Activated naive CD4-positive, alpha-beta T cell treated with anti-CD3 and anti-CD28 coated beads, Interleukin-2, amount 50 U/mL, for 16 hours (primary cell): ENCODE measurements around the gene EPG5.
"Not testable (repeated sequence)": the region's sequence is repeated elsewhere in the genome, so short reads cannot be mapped to it uniquely, and the experiment has no call there.

Experiments used
- DNase-seq: peaks from one replicate; pipeline ENCODE4 v3.0.0-alpha.2; 2020

The EPG5 gene

DNA sequence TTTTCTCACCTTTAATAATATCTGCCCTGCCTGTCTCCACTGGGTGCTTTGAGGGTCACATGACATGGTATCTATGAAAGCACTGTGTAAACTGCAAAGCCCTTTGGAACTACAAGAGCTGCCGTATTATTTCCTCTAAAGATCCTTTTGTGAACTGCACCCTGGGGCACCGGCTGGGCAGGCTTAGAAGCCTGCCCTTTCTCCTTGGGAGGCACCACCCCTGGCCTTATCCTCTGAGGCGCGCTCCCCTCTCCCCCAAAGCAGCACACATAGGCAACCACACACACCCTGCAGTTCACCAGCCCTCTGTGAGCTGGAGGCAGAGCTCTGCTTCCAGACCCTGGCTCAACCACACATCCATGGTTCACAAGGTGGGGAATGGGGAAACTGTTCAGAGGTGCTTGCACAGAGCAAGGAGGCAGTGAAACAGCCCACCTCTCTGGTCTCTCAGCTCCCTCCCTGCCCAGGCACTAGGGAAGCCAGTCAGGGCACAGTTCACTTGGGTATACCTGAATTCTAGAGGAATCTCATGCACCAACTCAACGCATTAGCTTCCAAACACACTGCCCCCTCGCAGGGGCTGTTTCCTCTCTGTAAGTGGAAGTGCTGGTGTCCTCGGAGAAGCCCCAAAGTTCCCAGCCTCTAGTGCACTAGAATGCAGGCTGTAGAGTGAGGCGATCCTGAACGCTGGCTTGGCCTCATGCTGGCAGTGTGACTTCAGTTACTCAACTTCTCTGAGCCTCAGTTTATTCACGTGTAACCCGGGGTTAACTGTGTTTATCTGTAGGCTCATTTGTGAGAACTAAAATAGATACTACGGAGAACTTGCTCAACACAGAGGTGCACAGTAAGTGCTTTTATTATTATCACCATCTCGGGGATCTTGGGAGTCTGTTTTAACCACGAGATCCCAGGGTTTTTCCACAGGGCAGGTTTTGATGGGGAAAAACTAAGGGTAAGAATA is 130.6 kb downstream of the EPG5 start:
- DNase-seq, result no peak

DNA sequence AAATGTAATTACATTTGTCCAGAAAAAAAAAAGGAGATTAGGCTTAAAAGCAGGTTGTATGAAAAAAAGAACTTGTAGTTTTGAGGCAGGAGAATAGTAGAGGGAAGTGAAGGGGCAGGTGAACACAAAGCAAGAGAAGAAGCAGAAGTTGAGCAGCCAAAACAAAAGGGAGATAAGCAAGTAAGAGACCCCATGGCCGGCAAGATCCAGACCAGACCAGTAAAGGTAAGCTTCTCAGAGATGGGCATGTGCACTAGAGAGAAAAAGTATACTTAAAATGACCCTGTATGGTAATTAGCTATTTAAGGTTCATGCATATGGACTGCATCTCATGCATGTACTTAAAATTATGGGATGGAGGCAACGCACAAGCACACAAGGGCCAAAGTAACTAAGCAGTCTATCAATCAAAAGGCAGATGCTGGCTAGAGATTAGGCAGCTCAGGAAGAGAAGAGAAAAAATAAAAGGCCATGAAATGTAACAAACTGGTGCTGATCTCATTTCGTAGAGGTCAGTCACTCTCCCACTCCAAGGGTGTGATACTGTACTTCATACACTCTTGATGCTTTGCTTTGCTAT is 132.0 kb downstream of the EPG5 start:
- no peak for DNase-seq

DNA sequence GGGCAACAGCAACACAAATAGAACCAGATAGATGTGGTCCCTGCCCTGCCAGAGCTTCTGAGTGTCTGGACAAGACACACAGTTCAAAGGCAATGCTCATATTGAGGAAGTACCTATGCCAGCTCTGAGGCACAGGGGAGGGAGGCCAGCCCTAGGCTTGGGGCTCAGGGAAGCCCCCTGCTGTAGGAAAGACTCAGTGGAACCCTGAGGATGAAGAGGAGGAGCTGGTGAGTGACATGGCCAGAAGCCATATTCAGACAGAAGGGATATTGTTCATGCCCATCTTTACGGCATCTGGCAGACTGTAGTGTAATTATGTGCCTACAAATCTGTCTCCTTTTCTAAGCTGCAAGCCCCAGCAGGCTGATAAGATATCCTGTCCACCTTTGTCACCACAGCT is 132.8 kb downstream of the EPG5 start:
- no peak for DNase-seq

DNA sequence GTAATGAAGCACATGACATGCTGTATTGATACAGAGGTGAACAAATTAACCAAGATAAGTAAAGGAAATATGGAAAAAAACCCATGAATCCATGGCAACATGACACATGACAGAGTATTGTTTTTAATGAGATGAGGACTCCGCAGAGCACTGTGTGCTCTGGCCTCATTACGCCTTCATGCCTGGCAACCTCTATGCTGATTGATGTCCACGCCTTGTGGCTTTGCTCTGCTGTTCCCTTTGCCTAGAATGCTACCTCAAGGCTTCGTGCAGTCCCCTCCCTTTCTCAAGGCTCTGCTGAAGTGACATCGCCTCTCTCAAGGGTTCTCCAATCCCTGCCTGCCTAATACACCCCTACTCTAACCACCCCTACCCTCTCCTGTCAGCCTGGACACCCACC is 133.3 kb downstream of the EPG5 start:
- no peak for DNase-seq

GRCh38 chr18:45830917-45831316 is 136.2 kb downstream of the EPG5 start:
- DNase-seq, result no peak

GRCh38 chr18:45829855-45830254 is 137.3 kb downstream of the EPG5 start:
- no peak for DNase-seq

DNA sequence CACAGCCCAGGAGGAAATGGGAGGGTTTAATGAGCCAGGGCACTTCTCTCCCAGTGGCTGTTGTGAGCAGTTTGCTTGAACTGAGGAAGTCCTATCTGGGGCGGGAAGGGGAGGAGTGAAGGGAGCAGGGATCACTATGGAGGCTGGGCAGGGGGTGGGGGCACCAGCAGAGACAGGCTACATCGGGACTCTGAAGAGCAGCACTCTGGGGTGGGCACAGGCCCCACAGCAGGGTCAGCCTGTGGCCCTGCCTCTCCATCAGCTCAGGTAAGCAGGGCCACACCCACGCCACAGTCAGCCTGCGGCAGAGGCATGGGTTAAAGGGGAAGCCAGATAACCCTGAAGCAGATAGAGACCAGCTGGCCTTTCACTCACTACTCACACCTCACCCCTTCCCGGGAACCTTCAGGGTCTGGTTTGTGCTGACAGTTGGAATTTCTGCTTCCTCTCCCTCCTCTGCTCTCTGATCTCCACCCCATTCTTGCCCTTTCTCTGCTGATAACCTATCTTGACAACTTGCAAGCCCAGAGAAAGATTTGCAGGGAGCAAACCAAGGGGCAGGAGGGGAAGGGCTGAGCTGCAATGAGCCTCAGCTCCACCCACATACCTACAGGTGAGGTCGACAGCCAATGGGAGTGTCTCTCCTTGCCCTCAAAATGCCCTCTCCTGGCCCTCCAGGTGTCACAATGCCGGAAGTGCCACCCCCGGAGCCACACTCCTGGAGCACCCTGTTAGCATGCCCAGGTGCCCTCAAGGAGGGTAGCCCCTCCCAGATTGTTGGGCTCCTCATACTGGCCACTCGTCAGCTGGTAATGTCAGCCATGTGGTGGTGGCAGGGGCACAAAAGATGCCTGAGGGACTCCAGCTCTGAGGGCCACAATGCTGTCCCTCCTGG is 138.0 kb downstream of the EPG5 start:
- no peak for DNase-seq

DNA sequence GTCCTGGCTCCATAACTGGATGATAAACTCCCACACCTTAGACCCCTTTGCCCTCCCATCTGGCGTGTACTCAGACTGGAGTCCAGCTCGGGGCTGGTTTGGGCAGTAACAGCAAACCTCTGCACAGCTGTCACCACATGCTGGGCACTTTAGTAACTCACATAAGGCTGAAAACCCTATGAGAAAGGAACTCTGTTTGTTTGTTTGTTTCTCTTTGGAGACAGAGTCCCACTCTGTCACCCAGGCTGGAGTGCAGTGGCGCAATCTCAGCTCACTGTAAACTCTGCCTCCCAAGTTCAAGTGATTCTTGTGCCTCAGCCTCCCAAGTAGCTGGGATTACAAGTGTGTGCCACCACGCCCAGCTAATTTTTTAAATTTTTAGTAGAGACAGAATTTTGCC is 140.4 kb downstream of the EPG5 start:
- not testable (repeated sequence) for DNase-seq

GRCh38 chr18:45826084-45826483 is 141.0 kb downstream of the EPG5 start:
- no peak for DNase-seq

DNA sequence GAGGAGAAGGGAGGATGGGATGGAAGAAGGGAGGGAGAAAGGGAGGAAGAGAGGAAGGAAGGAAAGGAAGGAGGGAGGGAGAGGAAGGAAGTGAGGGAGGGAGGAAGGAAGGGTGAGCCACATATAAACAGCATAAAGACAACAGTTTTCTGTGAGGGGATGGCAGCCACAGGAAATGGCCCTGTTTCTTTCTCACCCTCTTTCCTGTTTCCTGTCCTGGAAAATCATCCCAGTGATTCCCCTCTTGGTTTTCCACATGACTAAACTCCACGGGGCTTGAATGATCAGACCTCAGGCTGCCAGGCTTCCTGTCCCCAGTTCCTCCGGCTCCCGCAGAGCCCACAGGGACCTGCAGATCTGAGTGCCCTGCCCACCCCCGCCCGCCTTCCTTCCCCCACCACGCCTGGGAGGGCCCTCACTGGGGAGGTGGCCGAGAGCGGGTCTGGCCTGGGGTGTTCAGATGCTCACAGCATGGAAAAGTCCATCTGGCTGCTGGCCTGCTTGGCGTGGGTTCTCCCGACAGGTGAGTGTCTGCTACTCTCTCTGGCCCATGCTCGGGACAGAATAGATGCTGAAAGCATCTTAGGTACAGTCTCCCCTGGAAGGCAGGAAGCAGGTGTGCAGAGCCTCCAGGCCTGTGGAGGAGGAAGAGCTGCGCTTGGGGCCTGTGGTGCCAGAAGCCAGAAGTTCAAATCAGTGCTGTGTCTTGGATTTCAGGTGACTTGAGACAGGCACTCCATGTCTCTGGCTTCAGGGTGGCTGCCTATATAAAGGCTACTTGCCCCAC is 141.7 kb downstream of the EPG5 start, which contains the start of gene SIGLEC15:
SIGLEC15 (plus strand) TSS at position 418 of the 787 bp plus-strand sequence; CDS start at position 472, 54 bp downstream.
- no peak for DNase-seq

DNA sequence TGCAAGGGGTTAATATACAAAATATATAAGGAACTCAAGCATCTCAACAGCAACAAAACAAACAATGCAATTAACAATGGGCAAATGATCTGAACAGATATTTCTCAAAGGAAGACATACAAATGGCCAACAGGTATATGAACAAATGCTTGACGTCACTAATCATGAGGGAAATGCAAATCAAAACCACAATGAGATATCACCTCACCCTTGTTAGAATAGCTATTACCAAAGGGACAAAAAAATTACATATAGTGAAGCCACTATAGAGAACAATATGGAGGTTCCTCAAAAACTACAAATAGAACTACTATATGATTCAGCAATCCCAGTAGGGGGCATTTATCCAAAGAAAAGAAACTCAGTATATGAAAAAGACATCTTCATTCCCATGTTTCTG is 145.4 kb downstream of the EPG5 start:
- no peak for DNase-seq

DNA sequence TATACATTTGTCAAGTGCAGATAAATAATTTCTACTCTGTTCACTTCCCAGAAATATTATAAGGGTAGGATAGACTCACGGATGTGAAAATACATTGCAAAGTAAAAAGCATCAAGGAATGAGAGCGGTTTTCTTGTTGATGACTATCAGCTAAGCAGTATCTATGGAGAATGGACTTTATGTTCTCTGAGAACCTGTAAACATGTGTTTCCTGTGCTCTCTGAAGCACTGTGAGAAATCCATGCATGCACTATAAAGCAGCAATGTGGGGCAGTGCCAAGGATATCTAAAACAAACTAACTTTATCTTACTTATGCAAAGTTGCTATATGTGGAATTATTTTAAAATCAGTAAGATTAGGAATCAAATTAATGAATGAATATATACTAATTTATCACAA is 146.1 kb downstream of the EPG5 start:
- DNase-seq, result no peak

DNA sequence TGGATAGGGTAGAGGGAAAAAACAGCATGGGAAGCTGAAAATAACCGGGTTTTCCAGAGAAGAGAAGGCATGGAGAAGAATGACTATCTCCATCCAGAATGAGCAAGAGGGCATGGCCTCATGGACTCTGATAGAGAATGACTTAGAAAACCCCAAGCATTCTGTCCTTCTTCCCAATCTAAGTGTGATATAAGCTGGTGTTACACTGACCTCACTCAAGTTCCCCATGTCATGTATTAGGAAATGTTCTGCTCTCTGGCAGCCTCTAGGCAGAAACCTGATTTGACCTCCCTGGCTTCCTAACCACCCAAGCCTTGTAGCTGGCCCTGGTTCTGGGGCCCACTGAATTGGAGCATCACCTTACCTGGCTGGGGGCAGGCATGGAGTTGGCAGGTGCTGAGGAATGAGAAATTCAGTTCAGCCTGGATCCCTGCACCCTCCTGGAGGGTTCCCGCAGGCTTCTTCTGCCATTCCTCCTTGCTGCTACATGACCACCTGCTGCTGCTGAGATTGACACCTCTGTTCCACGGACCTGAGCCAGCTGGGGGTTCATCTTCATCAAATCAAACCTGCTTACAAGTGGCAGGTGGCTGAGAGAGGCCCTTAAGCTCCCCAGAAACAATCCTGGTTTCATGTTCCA is 146.9 kb downstream of the EPG5 start:
- no peak for DNase-seq

GRCh38 chr18:45818765-45819164 is 148.4 kb downstream of the EPG5 start:
- not testable (repeated sequence) for DNase-seq

DNA sequence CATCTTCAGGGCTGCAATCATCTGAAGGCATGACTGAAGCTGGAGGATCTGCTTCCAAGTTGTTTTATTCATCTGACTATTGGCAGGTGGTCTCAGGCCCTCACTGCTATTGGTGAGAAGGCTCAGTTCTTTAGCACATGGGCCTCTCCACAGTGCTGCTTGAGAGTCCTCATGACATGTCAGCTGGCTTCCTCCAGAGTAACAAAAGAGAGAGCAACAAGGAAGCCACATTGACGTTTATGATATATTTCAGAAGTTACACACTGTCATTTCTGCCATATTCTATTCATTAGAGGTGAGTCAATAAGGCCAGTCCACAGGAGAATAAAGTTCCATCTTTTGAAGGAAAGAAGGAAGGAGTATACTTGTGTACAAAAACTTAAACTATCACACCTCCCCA is 149.6 kb downstream of the EPG5 start:
- DNase-seq, result no peak

DNA sequence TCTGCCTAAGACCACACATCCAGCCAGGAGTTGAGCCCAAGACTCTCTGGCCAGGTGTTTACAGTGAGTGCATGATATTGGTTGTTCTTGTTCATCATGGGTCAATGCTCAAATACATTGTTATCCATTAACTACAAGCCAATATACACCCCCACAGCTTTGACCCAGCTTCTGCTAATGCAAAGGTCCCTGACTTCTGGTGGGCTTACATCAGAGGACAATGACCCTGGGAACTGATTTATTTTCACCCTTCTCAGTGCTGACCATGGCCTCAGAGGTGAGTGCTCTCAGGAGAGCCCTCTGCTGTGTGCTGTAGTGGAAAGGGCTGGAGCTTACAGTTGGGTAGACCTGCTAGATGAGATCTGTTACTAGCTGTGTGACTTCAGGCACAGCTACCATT is 152.4 kb downstream of the EPG5 start:
- DNase-seq, result not testable (repeated sequence)

DNA sequence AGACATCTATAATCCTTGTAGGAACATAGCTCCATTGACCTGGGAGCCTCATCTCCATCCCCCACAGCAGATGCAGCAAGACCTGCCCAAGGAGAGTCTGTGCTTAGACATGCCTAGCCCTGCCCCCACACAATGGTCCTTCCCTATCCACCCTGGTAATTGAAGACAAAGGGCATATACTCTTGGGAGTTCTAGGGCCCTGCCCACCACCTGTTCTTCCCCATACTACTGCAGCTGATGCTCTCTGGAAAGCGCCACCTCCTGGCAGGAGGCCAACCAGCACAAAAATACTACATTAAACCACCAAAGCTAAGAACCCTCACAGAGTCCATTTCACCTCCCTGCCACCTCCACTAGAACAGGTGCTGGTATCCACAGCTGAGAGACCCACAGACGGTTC is 160.0 kb downstream of the EPG5 start:
- DNase-seq, result not testable (repeated sequence)

DNA sequence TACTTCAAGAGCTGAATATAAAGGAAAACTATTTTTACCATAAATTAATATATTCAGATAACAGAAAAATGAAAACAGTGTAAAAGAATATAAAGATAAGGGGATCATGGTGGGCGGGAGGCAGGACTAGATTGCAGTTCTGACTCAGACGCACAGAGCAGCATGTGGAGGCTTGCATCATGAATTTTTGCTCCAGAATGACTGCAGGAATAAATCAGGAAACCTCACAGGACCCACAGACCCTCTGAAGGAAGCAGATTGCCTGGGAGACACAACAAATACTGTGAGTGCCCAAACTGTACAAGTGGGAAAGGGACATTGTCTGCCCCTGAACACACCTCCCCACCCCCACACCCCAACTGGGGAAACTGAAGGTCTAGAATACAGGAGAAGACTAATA is 160.9 kb downstream of the EPG5 start:
- DNase-seq, result no peak

DNA sequence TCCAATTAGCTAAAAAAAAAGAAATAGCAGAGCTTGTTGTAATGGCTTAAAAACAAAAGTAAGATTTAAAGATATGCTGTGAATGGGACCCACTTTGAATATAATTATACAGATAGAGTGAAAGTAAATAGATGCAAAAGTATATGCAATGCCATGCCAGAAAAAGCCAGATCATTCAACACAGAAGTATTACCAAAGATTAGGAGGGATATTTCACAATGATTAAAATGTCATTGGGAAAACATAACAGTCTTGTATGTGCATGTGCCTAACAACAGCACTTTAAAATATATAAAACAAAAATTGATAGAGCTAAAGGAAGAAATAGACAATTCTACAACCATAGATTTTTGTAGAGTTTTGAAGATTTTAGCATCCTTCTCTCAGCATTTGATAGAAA is 161.6 kb downstream of the EPG5 start:
- DNase-seq, result no peak

DNA sequence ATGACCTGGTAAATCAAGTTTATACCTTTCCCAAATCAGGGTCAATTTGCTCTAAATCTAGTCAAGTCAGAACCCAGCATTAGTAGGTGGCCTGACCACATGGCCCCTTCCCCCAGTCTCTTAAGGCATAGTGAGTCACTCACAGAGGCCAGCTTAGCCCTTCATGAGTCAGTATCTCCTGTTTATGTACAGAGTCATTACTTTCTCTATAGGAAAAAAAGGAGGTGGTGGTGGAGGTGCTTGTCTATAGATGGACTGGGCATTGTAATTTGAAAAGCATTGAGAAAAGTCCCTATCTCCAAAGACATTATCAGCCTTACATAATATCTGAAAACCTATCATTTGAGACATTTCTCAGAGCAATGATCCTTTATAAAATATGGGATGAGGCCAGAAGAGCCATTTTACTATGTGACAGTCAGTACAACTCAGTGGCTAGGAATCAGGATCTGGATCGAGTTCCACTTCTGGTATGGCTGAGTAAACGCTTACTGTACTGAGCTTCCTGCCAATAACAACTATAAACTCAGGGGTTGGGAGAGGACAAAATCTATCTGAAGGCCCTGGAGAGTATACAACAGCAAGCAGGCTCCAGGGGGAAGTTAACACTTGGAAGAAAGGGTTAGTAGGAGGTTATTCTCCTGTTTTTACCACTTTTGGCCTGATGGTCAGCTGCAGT is 164.2 kb downstream of the EPG5 start:
- DNase-seq, result no peak

GRCh38 chr18:45801416-45802004 is 165.6 kb downstream of the EPG5 start:
- no peak for DNase-seq
